ENCODE data around the gene NDUFAF7.
"Not testable (repeated sequence)": the region's sequence is repeated elsewhere in the genome, so short reads cannot be mapped to it uniquely, and the experiment has no call there.

Gene NDUFAF7

GRCh38 chr2:37215250-37215649 is 16.2 kb upstream of the NDUFAF7 start:
- no peak for DNase-seq (ENCODE audit: low read depth in 2 of 2)

GRCh38 chr2:37219046-37219445 is 12.4 kb upstream of the NDUFAF7 start:
- no peak for DNase-seq (ENCODE audit: low read depth in 2 of 2)

- no peak for DNase-seq (ENCODE audit: low read depth in 2 of 2)
These were observed 8.3 kb upstream of the NDUFAF7 start for GRCh38 chr2:37223131-37223530.

- DNase-seq (ENCODE audit: low read depth in 2 of 2): no peak
These were observed 7.4 kb upstream of the NDUFAF7 start for GRCh38 chr2:37224063-37224462.

GRCh38 chr2:37225129-37225528 is 6.3 kb upstream of the NDUFAF7 start:
- not testable (repeated sequence) for DNase-seq (ENCODE audit: low read depth in 2 of 2)

- no peak for DNase-seq (ENCODE audit: low read depth in 2 of 2)
These were observed 4.6 kb upstream of the NDUFAF7 start for GRCh38 chr2:37226863-37227262.

- no peak for DNase-seq (ENCODE audit: low read depth in 2 of 2)
These were observed 2.7 kb upstream of the NDUFAF7 start for GRCh38 chr2:37228788-37229187.

- DNase-seq (ENCODE audit: low read depth in 2 of 2): no peak
These were observed 877 bp upstream of the NDUFAF7 start for GRCh38 chr2:37230581-37230980.

- DNase-seq (ENCODE audit: low read depth in 2 of 2): no peak
These were observed 874 bp downstream of the NDUFAF7 start for GRCh38 chr2:37232131-37232933.

- DNase-seq (ENCODE audit: low read depth in 2 of 2): no peak
These were observed 12.0 kb downstream of the NDUFAF7 start for GRCh38 chr2:37243435-37243834.

- no peak for DNase-seq (ENCODE audit: low read depth in 2 of 2)
These were observed 12.6 kb downstream of the NDUFAF7 start for GRCh38 chr2:37244017-37244416.

GRCh38 chr2:37244755-37245154 is 13.3 kb downstream of the NDUFAF7 start:
- DNase-seq (ENCODE audit: low read depth in 2 of 2): no peak

- no peak for DNase-seq (ENCODE audit: low read depth in 2 of 2)
These were observed 14.7 kb downstream of the NDUFAF7 start for GRCh38 chr2:37246205-37246604.

GRCh38 chr2:37250869-37251740 is 19.6 kb downstream of the NDUFAF7 start:
- no peak for DNase-seq (ENCODE audit: low read depth in 2 of 2)

- no peak for DNase-seq (ENCODE audit: low read depth in 2 of 2)
These were observed 31.1 kb downstream of the NDUFAF7 start for GRCh38 chr2:37262522-37262921.

GRCh38 chr2:37263839-37264238 is 32.4 kb downstream of the NDUFAF7 start:
- DNase-seq (ENCODE audit: low read depth in 2 of 2): no peak

- DNase-seq (ENCODE audit: low read depth in 2 of 2): no peak
These were observed 36.2 kb downstream of the NDUFAF7 start for GRCh38 chr2:37267685-37268084.

- no peak for DNase-seq (ENCODE audit: low read depth in 2 of 2)
These were observed 36.7 kb downstream of the NDUFAF7 start for GRCh38 chr2:37268111-37268510.

- no peak for DNase-seq (ENCODE audit: low read depth in 2 of 2)
These were observed 40.1 kb downstream of the NDUFAF7 start for GRCh38 chr2:37271376-37272067.

GRCh38 chr2:37274359-37274965 is 43.0 kb downstream of the NDUFAF7 start:
- DNase-seq (ENCODE audit: low read depth in 2 of 2): no peak

- no peak for DNase-seq (ENCODE audit: low read depth in 2 of 2)
These were observed 44.8 kb downstream of the NDUFAF7 start for GRCh38 chr2:37276291-37276690.

GRCh38 chr2:37281916-37282315 is 50.5 kb downstream of the NDUFAF7 start:
- DNase-seq (ENCODE audit: low read depth in 2 of 2): no peak

Data from stimulated activated CD8-positive, alpha-beta memory T cell treated with anti-CD3 and anti-CD28 coated beads, Interleukin-2, amount 100 ng/mL, for 48 hours (primary cell).